Transverse colon (tissue), 4 donors: ENCODE measurements around the gene SLC15A5. TPM values are rescaled to one million over a fixed set of nuclear protein-coding genes. Genes with fewer than 3 reads are reported as not detected.

Experiments used
- DNase-seq: peaks from one replicate; pipeline ENCODE4 v3.0.0-alpha.2; 2019
- H3K27ac ChIP-seq, 4 donors: fragments of 200-600 bp; sonication (generic); 2 replicates each; pipeline ENCODE4 v1.5.1; 2016 to 2018; ENCODE audit warnings: inconsistent platforms in 4 of 4
- H3K27me3 ChIP-seq: fragments of 200-600 bp; sonication (generic); 2 replicates; pipeline ENCODE4 v1.5.1; 2017; ENCODE audit warnings: inconsistent platforms
- H3K36me3 ChIP-seq, 4 donors: fragments of 200-600 bp; sonication (generic); 2 replicates each; pipeline ENCODE4 v1.5.1; 2017 to 2019; ENCODE audit warnings: inconsistent platforms in 4 of 4
- H3K4me1 ChIP-seq, 4 donors: fragments of 200-600 bp; sonication (generic); 2 replicates each; pipeline ENCODE4 v1.5.1; 2017 to 2020; ENCODE audit warnings: inconsistent platforms in 4 of 4
- H3K4me3 ChIP-seq, 4 donors: fragments of 200-600 bp; sonication (generic); 1 replicate in 1 of 4; 2 replicates in 3 of 4; pipeline versions ENCODE4 v1.5.1 to v1.6.1; 2017 to 2019; ENCODE audit warnings: inconsistent platforms in 4 of 4
- H3K9me3 ChIP-seq, 2 donors: fragments of 200-600 bp; sonication (generic); 2 replicates each; pipeline ENCODE4 v1.5.1; 2017 to 2019; ENCODE audit warnings: inconsistent platforms in 2 of 2
- CTCF ChIP-seq, 5 experiments: fragments of 200-600 bp in 3 of 5; fragments of 450-650 bp in 2 of 5; sonication (generic) in 3 of 5; IDR thresholded peaks; 1 replicate in 2 of 5; 2 replicates in 3 of 5; pipeline ENCODE4 v1.5.1; 2016 to 2017; ENCODE audit warnings: antibody characterized with exemption in 5 of 5, inconsistent platforms in 3 of 5, mild to moderate bottlenecking in 2 of 5, moderate library complexity in 1 of 5
- EP300 ChIP-seq: sonication (generic); formaldehyde crosslinking; IDR thresholded peaks from one replicate; pipeline ENCODE4 v1.6.1; 2017; ENCODE audit warnings: antibody characterized with exemption, low read depth
- POLR2A ChIP-seq: fragments of 450-650 bp; IDR thresholded peaks from one replicate; pipeline ENCODE4 v1.6.1; 2016; ENCODE audit warnings: antibody characterized with exemption, mild to moderate bottlenecking, moderate library complexity
- POLR2AphosphoS5 ChIP-seq, 3 donors: sonication (generic); formaldehyde crosslinking; IDR thresholded peaks; one replicate each; pipeline ENCODE4 v1.6.1; 2016; ENCODE audit warnings: antibody characterized with exemption in 3 of 3
- WGBS, 2 donors: methylation state at CpG; one replicate each; pipeline ENCODE4 v1.1.5; 2018; ENCODE audit warnings: low coverage in 1 of 2; 5-methylcytosine and 5-hydroxymethylcytosine counted together
- in situ Hi-C, 4 donors: fragments of 200-750 bp; cut with MboI; loops; one replicate each; pipeline versions ENCODE4 v1.15.0 to v1.15.1; 2017; ENCODE audit warnings: low sequenced_read_pairs in 3 of 4, low pct_ligation_motif_present in 1 of 4, low pct_unique_long_range_greater_than_20kb in 1 of 4
- intact Hi-C: fragments of 100-400 bp; cut with DNase I; formaldehyde crosslinking; loops from one replicate; pipeline ENCODE4 v1.15.1; 2023; ENCODE audit warnings: low total_unique reads
- total RNA-seq, 4 donors: library from RNA; depleted of rRNA; stranded (reverse); fragments of >200 nt; gene quantifications; one replicate each; pipeline ENCODE4 v1.1.0, GENCODE V29; 2016

Gene SLC15A5
- total RNA-seq, 4 donors from 2014 or later = not detected

- TF ChIP-seq POLR2A (no peak), POLR2AphosphoS5 (IDR thresholded peaks at IDR 0.05) (no peak), CTCF (IDR thresholded peaks at IDR 0.05) (no peak), EP300 (no peak)
- no peaks in the 10 kb centered on the region for H3K27me3 ChIP-seq
- WGBS, 2 donors = 63 to 68% methylated on average over 4 of the region's 4 CpGs
- no peak for DNase-seq
- in situ Hi-C loops (no loop called here), intact Hi-C loops (loop anchor here (10.0 kb wide), 1 partner anchor 202 kb away; no protein-coding TSS in a partner anchor)
- H3K4me3 ChIP-seq = no peak overlapping the region
- peaks cover 0 to 10% (median 0%) of the 10 kb centered on the region in 4 donors for H3K4me1 ChIP-seq
- H3K36me3 ChIP-seq = no peaks in the 10 kb centered on the region
- no peaks in the 10 kb centered on the region for H3K9me3 ChIP-seq
- H3K27ac ChIP-seq = no peak overlapping the region
These were observed 114.3 kb downstream of the SLC15A5 start for GRCh38 chr12:16163146-16163545.

- Histone ChIP-seq H3K36me3 (no peaks in the 10 kb centered on the region), H3K4me1 (peaks cover 0 to 2% (median 0%) of the 10 kb centered on the region in 4 donors), H3K9me3 (no peaks in the 10 kb centered on the region), H3K27ac (no peak overlapping the region), H3K27me3 (no peaks in the 10 kb centered on the region), H3K4me3 (no peak overlapping the region)
- intact Hi-C loops = no loop called here
- TF ChIP-seq CTCF (IDR thresholded peaks at IDR 0.05) = no peak
- TF ChIP-seq POLR2AphosphoS5 (IDR thresholded peaks at IDR 0.05) = no peak
- TF ChIP-seq POLR2A = no peak
- TF ChIP-seq EP300 = no peak
- no peak for DNase-seq
- 75 to 80% methylated on average over 1 of the region's 1 CpG for WGBS, 2 donors
- in situ Hi-C loops = no loop called here
These were observed 117.9 kb downstream of the SLC15A5 start for GRCh38 chr12:16159571-16159970.

DNA sequence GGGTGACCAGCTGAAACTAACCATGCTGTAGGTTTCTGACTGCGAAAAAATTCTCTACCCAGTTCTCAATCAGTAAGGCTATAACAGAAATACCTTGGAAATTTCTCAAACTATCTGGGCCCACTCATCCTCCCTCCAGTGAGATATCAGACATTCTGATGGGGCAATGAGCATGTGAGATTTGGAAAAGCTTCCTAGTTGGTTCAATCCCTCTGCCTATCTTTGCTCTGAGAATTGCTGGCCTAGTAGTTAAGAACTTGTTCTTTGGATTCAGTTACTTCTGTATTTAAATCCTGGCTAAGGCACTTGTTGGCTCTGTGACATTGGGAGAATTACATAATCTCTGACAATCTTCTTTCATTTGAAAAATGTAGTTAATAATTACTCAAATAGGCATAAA is 119.4 kb downstream of the SLC15A5 start:
- no peak overlapping the region for H3K27ac ChIP-seq
- intact Hi-C loops = no loop called here
- no peak for TF ChIP-seq CTCF (IDR thresholded peaks at IDR 0.05)
- TF ChIP-seq POLR2A = no peak
- no peak for TF ChIP-seq POLR2AphosphoS5 (IDR thresholded peaks at IDR 0.05)
- no peak for TF ChIP-seq EP300
- no peak for DNase-seq
- in situ Hi-C loops = no loop called here
- H3K4me3 ChIP-seq = no peak overlapping the region
- H3K27me3 ChIP-seq = no peaks in the 10 kb centered on the region
- no peaks in the 10 kb centered on the region for H3K9me3 ChIP-seq
- peaks cover 0 to 2% (median 0%) of the 10 kb centered on the region in 4 donors for H3K4me1 ChIP-seq
- H3K36me3 ChIP-seq = no peaks in the 10 kb centered on the region
- 89 to 100% methylated on average over 1 of the region's 1 CpG for WGBS, 2 donors

DNA sequence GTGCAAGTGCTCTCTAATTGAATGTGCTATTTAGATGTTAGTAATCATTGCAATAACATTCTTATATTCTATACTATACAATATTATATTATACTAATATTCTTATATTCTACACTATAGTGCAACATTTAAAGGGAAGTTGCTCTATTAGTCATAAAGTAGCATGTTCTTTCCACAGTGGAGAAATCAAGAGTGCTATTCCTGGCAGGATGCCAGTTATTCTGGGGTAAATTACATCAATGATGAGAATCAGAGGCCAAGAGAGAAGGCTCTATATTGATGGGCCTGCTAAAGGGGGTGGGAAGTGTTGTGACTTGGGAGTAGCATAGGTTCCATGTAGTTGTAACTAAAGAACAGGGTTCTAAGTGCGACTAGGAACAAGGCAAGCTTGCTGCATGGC is 121.5 kb downstream of the SLC15A5 start:
- Histone ChIP-seq H3K36me3 (no peaks in the 10 kb centered on the region), H3K4me3 (no peak overlapping the region), H3K4me1 (peaks cover 0 to 2% (median 0%) of the 10 kb centered on the region in 4 donors), H3K27ac (no peak overlapping the region), H3K27me3 (no peaks in the 10 kb centered on the region), H3K9me3 (no peaks in the 10 kb centered on the region)
- intact Hi-C loops = no loop called here
- no peak for DNase-seq
- WGBS, 2 donors = 94% methylated on average over 1 of the region's 1 CpG; no CpG with 5 or more reads in 1 of the 2 donors
- TF ChIP-seq POLR2AphosphoS5 (IDR thresholded peaks at IDR 0.05) (no peak), POLR2A (no peak), CTCF (IDR thresholded peaks at IDR 0.05) (no peak), EP300 (no peak)
- in situ Hi-C loops = no loop called here
